HCT116 (cell line): ENCODE results near the gene SYNDIG1. TPM values are rescaled to one million over a fixed set of nuclear protein-coding genes. Genes with fewer than 3 reads are reported as not detected.

ENCODE experiments used
- ATAC-seq: fragments of 200-7000 bp; cut with Tn5 transposase; 2 replicates; pipeline ENCODE4 v1.9.1; 2020; ENCODE audit warnings: mild to moderate bottlenecking, moderate library complexity
- BruUV-seq: library from RNA; stranded (reverse); fragments of 400-500 nt; replicated peaks from 2 replicates; lab custom pipeline; 2021; lab: Mats Ljungman, UMichigan
- CTCF ChIA-PET: fragments of 300-600 bp; sonication (Branson Sonifier 250); formaldehyde crosslinking; loops from one replicate; lab custom pipeline; 2021; ENCODE audit warnings: antibody characterized with exemption; lab: Charles Lee
- POLR2A ChIA-PET: fragments of 300-600, 350-600 bp; sonication (Branson Sonifier 250); formaldehyde crosslinking; loops from one replicate; lab custom pipeline; 2021; ENCODE audit warnings: antibody characterized with exemption; lab: Charles Lee
- RAD21 ChIA-PET, 2 experiments: fragments of 300-600 bp; sonication (Branson Sonifier 250); formaldehyde crosslinking; loops; one replicate each; lab custom pipeline; 2023; ENCODE audit warnings: low total read pairs in 2 of 2; ENCODE audit not compliant: uncharacterized antibody in 2 of 2, unreplicated experiment in 2 of 2, low non-redundant PET in 1 of 2; lab: Charles Lee
- DNase-seq: peaks from one replicate; pipeline ENCODE4 v3.0.0-alpha.2; 2010; ENCODE audit warnings: low read depth, low spot score
- H2AFZ ChIP-seq: fragments of 200-600 bp; shearing (Covaris generic), sonication (generic); 2 replicates; pipeline ENCODE4 v1.6.1; 2017; ENCODE audit warnings: low read depth, mixed run types, mixed read lengths, antibody characterized with exemption, low read length; ENCODE audit not compliant: poor library complexity, severe bottlenecking
- H3K27ac ChIP-seq: 2 replicates; pipeline ENCODE4 v1.5.1; 2012; ENCODE audit warnings: low read depth, low read length
- H3K27me3 ChIP-seq: fragments of 200-600 bp; sonication (generic); 2 replicates; pipeline ENCODE4 v1.6.1; 2016; ENCODE audit warnings: mixed run types, low read length, mixed read lengths; ENCODE audit not compliant: insufficient read depth
- H3K36me3 ChIP-seq, 2 experiments: fragments of 200-500 bp in 1 of 2; fragments of 200-600 bp in 1 of 2; sonication (Bioruptor generic) in 1 of 2; sonication (generic) in 1 of 2; 2 replicates each; pipeline versions ENCODE4 v1.5.1 to v1.6.1; 2014 to 2016; ENCODE audit warnings: low read length in 2 of 2, inconsistent platforms in 1 of 2, mixed read lengths in 1 of 2, mixed run types in 1 of 2; ENCODE audit not compliant: insufficient read depth in 2 of 2, control insufficient read depth in 1 of 2
- H3K4me1 ChIP-seq, 2 experiments: fragments of 200-600 bp in 1 of 2; sonication (generic) in 1 of 2; 2 replicates each; pipeline versions ENCODE4 v1.5.1 to v1.6.1; 2012 to 2017; ENCODE audit warnings: low read length in 2 of 2, inconsistent platforms in 1 of 2, mild to moderate bottlenecking in 1 of 2, mixed read lengths in 1 of 2, mixed run types in 1 of 2, moderate library complexity in 1 of 2; ENCODE audit not compliant: insufficient read depth in 2 of 2, control insufficient read depth in 1 of 2
- H3K4me2 ChIP-seq: fragments of 200-600 bp; sonication (generic); 2 replicates; pipeline ENCODE4 v1.6.1; 2017; ENCODE audit warnings: mixed run types, low read length, mixed read lengths
- H3K4me3 ChIP-seq, 2 experiments: fragments of 200-600 bp in 1 of 2; sonication (generic) in 1 of 2; replicated peaks in 1 of 2; 2 replicates each; pipeline ENCODE4 v1.5.1; 2011 to 2016; ENCODE audit warnings: low read length in 2 of 2, control low read depth in 1 of 2, low read depth in 1 of 2, mild to moderate bottlenecking in 1 of 2, mixed read lengths in 1 of 2, mixed run types in 1 of 2
- H3K79me2 ChIP-seq: fragments of 200-600 bp; sonication (generic); 2 replicates; pipeline ENCODE4 v1.6.1; 2017; ENCODE audit warnings: mild to moderate bottlenecking, mixed run types, low read length, moderate library complexity, mixed read lengths; ENCODE audit not compliant: insufficient read depth
- H3K9ac ChIP-seq: fragments of 200-600 bp; sonication (generic); 2 replicates; pipeline ENCODE4 v1.6.1; 2016; ENCODE audit warnings: low read length, mixed read lengths
- H3K9me2 ChIP-seq: fragments of 200-600 bp; sonication (generic), shearing (Covaris generic); 2 replicates; pipeline ENCODE4 v1.6.1; 2017; ENCODE audit warnings: mixed run types, mild to moderate bottlenecking, moderate library complexity; ENCODE audit not compliant: insufficient read depth
- H3K9me3 ChIP-seq, 2 experiments: fragments of 200-500 bp in 1 of 2; fragments of 200-600 bp in 1 of 2; sonication (Bioruptor generic) in 1 of 2; sonication (generic) in 1 of 2; 2 replicates each; pipeline ENCODE4 v1.6.1; 2014 to 2017; ENCODE audit warnings: low read length in 2 of 2, mixed read lengths in 2 of 2, inconsistent platforms in 1 of 2, low read depth in 1 of 2, mild to moderate bottlenecking in 1 of 2, mixed run types in 1 of 2, moderate library complexity in 1 of 2; ENCODE audit not compliant: control insufficient read depth in 1 of 2, insufficient read depth in 1 of 2
- H4K20me1 ChIP-seq: fragments of 200-600 bp; sonication (generic), shearing (Covaris generic); 2 replicates; pipeline ENCODE4 v1.6.1; 2017; ENCODE audit warnings: mixed run types, mild to moderate bottlenecking, moderate library complexity; ENCODE audit not compliant: insufficient read depth
- ATF3 ChIP-seq: IDR thresholded peaks from 2 replicates; pipeline ENCODE4 v1.6.1; 2012
- CBX3 ChIP-seq: IDR thresholded peaks from 2 replicates; pipeline ENCODE4 v1.6.1; 2012; ENCODE audit warnings: low read depth
- CEBPB ChIP-seq: IDR thresholded peaks from 2 replicates; pipeline ENCODE4 v1.6.1; 2012; ENCODE audit warnings: low read depth
- EGR1 ChIP-seq: IDR thresholded peaks from 2 replicates; pipeline ENCODE4 v1.6.1; 2012; ENCODE audit warnings: low read depth
- EZH2 ChIP-seq: fragments of 200-600 bp; sonication (generic); IDR thresholded peaks from 2 replicates; pipeline ENCODE4 v1.6.1; 2017; ENCODE audit warnings: antibody characterized with exemption, mixed run types
- EZH2phosphoT487 ChIP-seq: fragments of 200-600 bp; IDR thresholded peaks from 2 replicates; pipeline ENCODE4 v1.6.1; 2018; ENCODE audit warnings: antibody characterized with exemption, borderline replicate concordance
- FOSL1 ChIP-seq: IDR thresholded peaks from 2 replicates; pipeline ENCODE4 v1.6.1; 2012; ENCODE audit warnings: low read depth
- MAX ChIP-seq: IDR thresholded peaks from 2 replicates; pipeline ENCODE4 v1.6.1; 2012
- POLR2A ChIP-seq: IDR thresholded peaks from 2 replicates; pipeline ENCODE4 v1.7.0; 2011; ENCODE audit warnings: borderline replicate concordance; ENCODE audit not compliant: insufficient read depth, insufficient read length; ENCODE audit errors: extremely low read depth
- SIN3A ChIP-seq: IDR thresholded peaks from 2 replicates; pipeline ENCODE4 v1.6.1; 2012; ENCODE audit warnings: low read depth
- SP1 ChIP-seq: IDR thresholded peaks from 2 replicates; pipeline ENCODE4 v1.6.1; 2012; ENCODE audit warnings: low read depth
- SRF ChIP-seq: IDR thresholded peaks from 2 replicates; pipeline ENCODE4 v1.6.1; 2012; ENCODE audit warnings: low read depth
- YY1 ChIP-seq: IDR thresholded peaks from 2 replicates; pipeline ENCODE4 v1.6.1; 2011; ENCODE audit warnings: low read length, low read depth, moderate library complexity, mild to moderate bottlenecking; ENCODE audit not compliant: insufficient replicate concordance; ENCODE audit errors: extremely low read depth
- ZBTB33 ChIP-seq: IDR thresholded peaks from 2 replicates; pipeline ENCODE4 v1.6.1; 2011; ENCODE audit warnings: mild to moderate bottlenecking, low read length, moderate library complexity; ENCODE audit not compliant: insufficient replicate concordance; ENCODE audit errors: extremely low read depth
- ZFX ChIP-seq: fragments of 450-650 bp; IDR thresholded peaks from 2 replicates; pipeline ENCODE4 v1.6.1; 2017
- ZNF274 ChIP-seq: fragments of 200-500 bp; sonication (Bioruptor generic); IDR thresholded peaks from 2 replicates; pipeline ENCODE4 v1.6.1; 2014; ENCODE audit warnings: mild to moderate bottlenecking, low read depth, low read length, inconsistent platforms
- intact Hi-C: fragments of 100-400 bp; cut with micrococcal nuclease; formaldehyde crosslinking; loops from 2 replicates; pipeline ENCODE4 v1.10.0; 2022
- total RNA-seq: library from RNA; stranded (reverse); gene quantifications from one replicate; pipeline ENCODE4 v1.2.1, GENCODE V29; 2021; ENCODE audit not compliant: unreplicated experiment

The SYNDIG1 gene
- total RNA-seq, 1 experiment from 2014 or later: not detected

- Histone ChIP-seq H3K4me3 (no peak overlapping the region), H3K27ac (no peak overlapping the region), H4K20me1 (no peaks in the 10 kb centered on the region), H3K4me2 (no peak overlapping the region), H3K9me2 (no peaks in the 10 kb centered on the region), H3K4me1 (no peaks in the 10 kb centered on the region), H3K36me3 (no peaks in the 10 kb centered on the region), H3K9me3 (no peaks in the 10 kb centered on the region), H3K9ac (no peak overlapping the region), H2AFZ (no peak overlapping the region), H3K27me3 (peaks cover 64% of the 10 kb centered on the region), H3K79me2 (no peaks in the 10 kb centered on the region)
- intact Hi-C loops: no loop called here
- BruUV-seq: no TSS peak
- ATAC-seq (no peak), DNase-seq (no peak)
- ChIA-PET POLR2A (no interaction called here), RAD21 (no interaction called here), CTCF (no interaction called here)
- TF ChIP-seq EGR1: no peak
- no peak for TF ChIP-seq YY1
- no peak for TF ChIP-seq CEBPB
- no peak for TF ChIP-seq ZBTB33
- TF ChIP-seq ZFX: no peak
- TF ChIP-seq CBX3: no peak
- no peak for TF ChIP-seq EZH2
- TF ChIP-seq POLR2A: no peak
- no peak for TF ChIP-seq ZNF274
- TF ChIP-seq SRF: no peak
- no peak for TF ChIP-seq EZH2phosphoT487
- no peak for TF ChIP-seq SP1
- TF ChIP-seq MAX: no peak
- no peak for TF ChIP-seq SIN3A
- no peak for TF ChIP-seq FOSL1
- TF ChIP-seq ATF3: no peak
These were observed 147.6 kb downstream of the SYNDIG1 start for GRCh38 chr20:24617080-24617432.
